ENCODE measurements around the gene IKZF2.

IKZF2 gene

GRCh38 chr2:212995920-212996319 lies 155.5 kb downstream of the IKZF2 start:
- DNase-seq = no peak

- DNase-seq = no peak
Measured at GRCh38 chr2:212994976-212995375, 156.4 kb downstream of the IKZF2 start.

- no peak for DNase-seq
Measured at GRCh38 chr2:212991120-212991519, 160.3 kb downstream of the IKZF2 start.

GRCh38 chr2:212990697-212991096 lies 160.7 kb downstream of the IKZF2 start:
- DNase-seq = no peak

GRCh38 chr2:212987492-212987891 lies 163.9 kb downstream of the IKZF2 start:
- DNase-seq = no peak

- no peak for DNase-seq
Measured at GRCh38 chr2:212984129-212984528, 167.3 kb downstream of the IKZF2 start.

GRCh38 chr2:212979799-212980198 lies 171.6 kb downstream of the IKZF2 start:
- no peak for DNase-seq

GRCh38 chr2:212979046-212979612 lies 172.3 kb downstream of the IKZF2 start:
- no peak for DNase-seq

- DNase-seq = no peak
Measured at GRCh38 chr2:212977152-212977551, 174.3 kb downstream of the IKZF2 start.

GRCh38 chr2:212975333-212975732 lies 176.1 kb downstream of the IKZF2 start:
- DNase-seq = no peak

GRCh38 chr2:212974692-212975091 lies 176.7 kb downstream of the IKZF2 start:
- no peak for DNase-seq

- DNase-seq = no peak
Measured at GRCh38 chr2:212973347-212973746, 178.1 kb downstream of the IKZF2 start.

GRCh38 chr2:212970132-212970531 lies 181.3 kb downstream of the IKZF2 start:
- DNase-seq = no peak

GRCh38 chr2:212968284-212969081 lies 182.9 kb downstream of the IKZF2 start:
- DNase-seq = no peak

GRCh38 chr2:212966884-212967283 lies 184.5 kb downstream of the IKZF2 start:
- no peak for DNase-seq

- DNase-seq = no peak
Measured at GRCh38 chr2:212962691-212963090, 188.7 kb downstream of the IKZF2 start.

- DNase-seq = no peak
Measured at GRCh38 chr2:212961255-212961654, 190.2 kb downstream of the IKZF2 start.

- no peak for DNase-seq
Measured at GRCh38 chr2:212960336-212960735, 191.1 kb downstream of the IKZF2 start.

GRCh38 chr2:212959471-212960117 lies 191.8 kb downstream of the IKZF2 start:
- no peak for DNase-seq

GRCh38 chr2:212958757-212959295 lies 192.6 kb downstream of the IKZF2 start:
- DNase-seq = no peak

GRCh38 chr2:212958133-212958532 lies 193.3 kb downstream of the IKZF2 start:
- DNase-seq = no peak

- no peak for DNase-seq
Measured at GRCh38 chr2:212957624-212958023, 193.8 kb downstream of the IKZF2 start.

GRCh38 chr2:212956665-212957607 lies 194.5 kb downstream of the IKZF2 start:
- no peak for DNase-seq

Measured in SIG-M5 (cell line).